ENCODE results near the gene ITGA11. TPM values are rescaled to one million over a fixed set of nuclear protein-coding genes. Genes with fewer than 3 reads are reported as not detected.

Gene ITGA11
- total RNA-seq, 1 donor from 2014 or later, result 2.3 TPM

- peaks cover 7% of the 10 kb centered on the region for H3K27me3 Mint-ChIP-seq (ENCODE audit: low read depth)
- peaks cover 10% of the 10 kb centered on the region for H3K36me3 Mint-ChIP-seq (ENCODE audit: low read depth)
- intact Hi-C loops (cut with micrococcal nuclease), result no loop called here
- H3K9me3 Mint-ChIP-seq, result no peaks in the 10 kb centered on the region
- H3K4me3 Mint-ChIP-seq (ENCODE audit: low read depth), result no peak overlapping the region
- peaks cover 29% of the 10 kb centered on the region for H3K4me1 Mint-ChIP-seq (ENCODE audit: low read depth)
- no peak overlapping the region for H3K27ac Mint-ChIP-seq
- DNase-seq (ENCODE audit: low spot score), result no peak
Measured at GRCh38 chr15:68274201-68274848, 157.6 kb downstream of the ITGA11 start.

- peaks cover 26% of the 10 kb centered on the region for H3K4me1 Mint-ChIP-seq (ENCODE audit: low read depth)
- H3K36me3 Mint-ChIP-seq (ENCODE audit: low read depth), result no peaks in the 10 kb centered on the region
- DNase-seq (ENCODE audit: low spot score), result no peak
- no peak overlapping the region for H3K27ac Mint-ChIP-seq
- no peak overlapping the region for H3K4me3 Mint-ChIP-seq (ENCODE audit: low read depth)
- H3K9me3 Mint-ChIP-seq, result no peaks in the 10 kb centered on the region
- intact Hi-C loops (cut with micrococcal nuclease), result no loop called here
- peaks cover 18% of the 10 kb centered on the region for H3K27me3 Mint-ChIP-seq (ENCODE audit: low read depth)
Measured at GRCh38 chr15:68272721-68273271, 159.2 kb downstream of the ITGA11 start.

- H3K36me3 Mint-ChIP-seq (ENCODE audit: low read depth), result no peaks in the 10 kb centered on the region
- no peak overlapping the region for H3K4me3 Mint-ChIP-seq (ENCODE audit: low read depth)
- H3K27ac Mint-ChIP-seq, result no peak overlapping the region
- H3K27me3 Mint-ChIP-seq (ENCODE audit: low read depth), result peaks cover 22% of the 10 kb centered on the region
- intact Hi-C loops (cut with micrococcal nuclease), result no loop called here
- no peak for DNase-seq (ENCODE audit: low spot score)
- peaks cover 25% of the 10 kb centered on the region for H3K4me1 Mint-ChIP-seq (ENCODE audit: low read depth)
- H3K9me3 Mint-ChIP-seq, result no peaks in the 10 kb centered on the region
Measured at GRCh38 chr15:68271854-68272471, 160.0 kb downstream of the ITGA11 start.

- H3K9me3 Mint-ChIP-seq, result no peaks in the 10 kb centered on the region
- H3K4me1 Mint-ChIP-seq (ENCODE audit: low read depth), result peaks cover 8% of the 10 kb centered on the region
- intact Hi-C loops (cut with micrococcal nuclease), result no loop called here
- DNase-seq (ENCODE audit: low spot score), result no peak
- H3K4me3 Mint-ChIP-seq (ENCODE audit: low read depth), result no peak overlapping the region
- no peak overlapping the region for H3K27ac Mint-ChIP-seq
- no peaks in the 10 kb centered on the region for H3K36me3 Mint-ChIP-seq (ENCODE audit: low read depth)
- H3K27me3 Mint-ChIP-seq (ENCODE audit: low read depth), result peaks cover 44% of the 10 kb centered on the region
Measured at GRCh38 chr15:68268405-68268804, 163.6 kb downstream of the ITGA11 start.

GRCh38 chr15:68265674-68266073, 166.3 kb downstream of the ITGA11 start:
- no peaks in the 10 kb centered on the region for H3K36me3 Mint-ChIP-seq (ENCODE audit: low read depth)
- H3K27ac Mint-ChIP-seq, result no peak overlapping the region
- no peak for DNase-seq (ENCODE audit: low spot score)
- intact Hi-C loops (cut with micrococcal nuclease), result no loop called here
- no peak overlapping the region for H3K4me3 Mint-ChIP-seq (ENCODE audit: low read depth)
- H3K9me3 Mint-ChIP-seq, result no peaks in the 10 kb centered on the region
- peaks cover 48% of the 10 kb centered on the region for H3K27me3 Mint-ChIP-seq (ENCODE audit: low read depth)
- no peaks in the 10 kb centered on the region for H3K4me1 Mint-ChIP-seq (ENCODE audit: low read depth)

- H3K4me1 Mint-ChIP-seq (ENCODE audit: low read depth), result no peaks in the 10 kb centered on the region
- H3K27ac Mint-ChIP-seq, result no peak overlapping the region
- H3K27me3 Mint-ChIP-seq (ENCODE audit: low read depth), result peaks cover 48% of the 10 kb centered on the region
- intact Hi-C loops (cut with micrococcal nuclease), result no loop called here
- no peak for DNase-seq (ENCODE audit: low spot score)
- H3K36me3 Mint-ChIP-seq (ENCODE audit: low read depth), result no peaks in the 10 kb centered on the region
- no peak overlapping the region for H3K4me3 Mint-ChIP-seq (ENCODE audit: low read depth)
- no peaks in the 10 kb centered on the region for H3K9me3 Mint-ChIP-seq
Measured at GRCh38 chr15:68265081-68265480, 166.9 kb downstream of the ITGA11 start.

- no peak overlapping the region for H3K27ac Mint-ChIP-seq
- H3K27me3 Mint-ChIP-seq (ENCODE audit: low read depth), result peaks cover 48% of the 10 kb centered on the region
- H3K4me3 Mint-ChIP-seq (ENCODE audit: low read depth), result no peak overlapping the region
- no peak for DNase-seq (ENCODE audit: low spot score)
- no peaks in the 10 kb centered on the region for H3K36me3 Mint-ChIP-seq (ENCODE audit: low read depth)
- no peaks in the 10 kb centered on the region for H3K9me3 Mint-ChIP-seq
- H3K4me1 Mint-ChIP-seq (ENCODE audit: low read depth), result no peaks in the 10 kb centered on the region
- intact Hi-C loops (cut with micrococcal nuclease), result no loop called here
Measured at GRCh38 chr15:68264282-68264681, 167.7 kb downstream of the ITGA11 start.

- Mint-ChIP-seq H3K4me3 (ENCODE audit: low read depth) (no peak overlapping the region), H3K9me3 (no peaks in the 10 kb centered on the region), H3K27ac (no peak overlapping the region), H3K4me1 (ENCODE audit: low read depth) (peaks cover 4% of the 10 kb centered on the region), H3K36me3 (ENCODE audit: low read depth) (no peaks in the 10 kb centered on the region), H3K27me3 (ENCODE audit: low read depth) (peaks cover 37% of the 10 kb centered on the region)
- intact Hi-C loops (cut with micrococcal nuclease), result no loop called here
- no peak for DNase-seq (ENCODE audit: low spot score)
Measured at GRCh38 chr15:68262514-68263356, 169.2 kb downstream of the ITGA11 start.

GRCh38 chr15:68261980-68262379, 170.0 kb downstream of the ITGA11 start:
- Mint-ChIP-seq H3K27ac (no peak overlapping the region), H3K36me3 (ENCODE audit: low read depth) (no peaks in the 10 kb centered on the region), H3K9me3 (no peaks in the 10 kb centered on the region), H3K4me3 (ENCODE audit: low read depth) (no peak overlapping the region), H3K4me1 (ENCODE audit: low read depth) (peaks cover 4% of the 10 kb centered on the region), H3K27me3 (ENCODE audit: low read depth) (peaks cover 33% of the 10 kb centered on the region)
- intact Hi-C loops (cut with micrococcal nuclease), result no loop called here
- no peak for DNase-seq (ENCODE audit: low spot score)

- peaks cover 4% of the 10 kb centered on the region for H3K4me1 Mint-ChIP-seq (ENCODE audit: low read depth)
- no peak overlapping the region for H3K27ac Mint-ChIP-seq
- no peaks in the 10 kb centered on the region for H3K9me3 Mint-ChIP-seq
- no peaks in the 10 kb centered on the region for H3K36me3 Mint-ChIP-seq (ENCODE audit: low read depth)
- no peak for DNase-seq (ENCODE audit: low spot score)
- intact Hi-C loops (cut with micrococcal nuclease), result no loop called here
- peaks cover 31% of the 10 kb centered on the region for H3K27me3 Mint-ChIP-seq (ENCODE audit: low read depth)
- H3K4me3 Mint-ChIP-seq (ENCODE audit: low read depth), result no peak overlapping the region
Measured at GRCh38 chr15:68261241-68261640, 170.7 kb downstream of the ITGA11 start.

- peaks cover 27% of the 10 kb centered on the region for H3K27me3 Mint-ChIP-seq (ENCODE audit: low read depth)
- no peak overlapping the region for H3K27ac Mint-ChIP-seq
- H3K4me1 Mint-ChIP-seq (ENCODE audit: low read depth), result peaks cover 4% of the 10 kb centered on the region
- no peaks in the 10 kb centered on the region for H3K36me3 Mint-ChIP-seq (ENCODE audit: low read depth)
- intact Hi-C loops (cut with micrococcal nuclease), result no loop called here
- H3K9me3 Mint-ChIP-seq, result no peaks in the 10 kb centered on the region
- H3K4me3 Mint-ChIP-seq (ENCODE audit: low read depth), result no peak overlapping the region
- DNase-seq (ENCODE audit: low spot score), result no peak
Measured at GRCh38 chr15:68259883-68260282, 172.1 kb downstream of the ITGA11 start.

- intact Hi-C loops (cut with micrococcal nuclease), result no loop called here
- no peak overlapping the region for H3K27ac Mint-ChIP-seq
- peaks cover 4% of the 10 kb centered on the region for H3K4me1 Mint-ChIP-seq (ENCODE audit: low read depth)
- no peaks in the 10 kb centered on the region for H3K36me3 Mint-ChIP-seq (ENCODE audit: low read depth)
- H3K9me3 Mint-ChIP-seq, result no peaks in the 10 kb centered on the region
- H3K27me3 Mint-ChIP-seq (ENCODE audit: low read depth), result peaks cover 20% of the 10 kb centered on the region
- DNase-seq (ENCODE audit: low spot score), result no peak
- no peak overlapping the region for H3K4me3 Mint-ChIP-seq (ENCODE audit: low read depth)
Measured at GRCh38 chr15:68258692-68259091, 173.3 kb downstream of the ITGA11 start.
